HCT116 (cell line): ENCODE measurements around the gene MYO5C. TPM values are rescaled to one million over a fixed set of nuclear protein-coding genes. Genes with fewer than 3 reads are reported as not detected.

Experiments
- ATAC-seq: fragments of 200-7000 bp; cut with Tn5 transposase; 2 replicates; pipeline ENCODE4 v1.9.1; 2020; ENCODE audit warnings: mild to moderate bottlenecking, moderate library complexity
- BruUV-seq: library from RNA; stranded (reverse); fragments of 400-500 nt; replicated peaks from 2 replicates; lab custom pipeline; 2021; lab: Mats Ljungman, UMichigan
- CTCF ChIA-PET: fragments of 300-600 bp; sonication (Branson Sonifier 250); formaldehyde crosslinking; loops from one replicate; lab custom pipeline; 2021; ENCODE audit warnings: antibody characterized with exemption; lab: Charles Lee
- POLR2A ChIA-PET: fragments of 300-600, 350-600 bp; sonication (Branson Sonifier 250); formaldehyde crosslinking; loops from one replicate; lab custom pipeline; 2021; ENCODE audit warnings: antibody characterized with exemption; lab: Charles Lee
- RAD21 ChIA-PET, 2 experiments: fragments of 300-600 bp; sonication (Branson Sonifier 250); formaldehyde crosslinking; loops; one replicate each; lab custom pipeline; 2023; ENCODE audit warnings: low total read pairs in 2 of 2; ENCODE audit not compliant: uncharacterized antibody in 2 of 2, unreplicated experiment in 2 of 2, low non-redundant PET in 1 of 2; lab: Charles Lee
- DNase-seq: peaks from one replicate; pipeline ENCODE4 v3.0.0-alpha.2; 2010; ENCODE audit warnings: low read depth, low spot score
- H2AFZ ChIP-seq: fragments of 200-600 bp; shearing (Covaris generic), sonication (generic); 2 replicates; pipeline ENCODE4 v1.6.1; 2017; ENCODE audit warnings: low read depth, mixed run types, mixed read lengths, antibody characterized with exemption, low read length; ENCODE audit not compliant: poor library complexity, severe bottlenecking
- H3K27ac ChIP-seq: 2 replicates; pipeline ENCODE4 v1.5.1; 2012; ENCODE audit warnings: low read depth, low read length
- H3K27me3 ChIP-seq: fragments of 200-600 bp; sonication (generic); 2 replicates; pipeline ENCODE4 v1.6.1; 2016; ENCODE audit warnings: mixed run types, low read length, mixed read lengths; ENCODE audit not compliant: insufficient read depth
- H3K36me3 ChIP-seq, 2 experiments: fragments of 200-500 bp in 1 of 2; fragments of 200-600 bp in 1 of 2; sonication (Bioruptor generic) in 1 of 2; sonication (generic) in 1 of 2; 2 replicates each; pipeline versions ENCODE4 v1.5.1 to v1.6.1; 2014 to 2016; ENCODE audit warnings: low read length in 2 of 2, inconsistent platforms in 1 of 2, mixed read lengths in 1 of 2, mixed run types in 1 of 2; ENCODE audit not compliant: insufficient read depth in 2 of 2, control insufficient read depth in 1 of 2
- H3K4me1 ChIP-seq, 2 experiments: fragments of 200-600 bp in 1 of 2; sonication (generic) in 1 of 2; 2 replicates each; pipeline versions ENCODE4 v1.5.1 to v1.6.1; 2012 to 2017; ENCODE audit warnings: low read length in 2 of 2, inconsistent platforms in 1 of 2, mild to moderate bottlenecking in 1 of 2, mixed read lengths in 1 of 2, mixed run types in 1 of 2, moderate library complexity in 1 of 2; ENCODE audit not compliant: insufficient read depth in 2 of 2, control insufficient read depth in 1 of 2
- H3K4me2 ChIP-seq: fragments of 200-600 bp; sonication (generic); 2 replicates; pipeline ENCODE4 v1.6.1; 2017; ENCODE audit warnings: mixed run types, low read length, mixed read lengths
- H3K4me3 ChIP-seq, 2 experiments: fragments of 200-600 bp in 1 of 2; sonication (generic) in 1 of 2; replicated peaks in 1 of 2; 2 replicates each; pipeline ENCODE4 v1.5.1; 2011 to 2016; ENCODE audit warnings: low read length in 2 of 2, control low read depth in 1 of 2, low read depth in 1 of 2, mild to moderate bottlenecking in 1 of 2, mixed read lengths in 1 of 2, mixed run types in 1 of 2
- H3K79me2 ChIP-seq: fragments of 200-600 bp; sonication (generic); 2 replicates; pipeline ENCODE4 v1.6.1; 2017; ENCODE audit warnings: mild to moderate bottlenecking, mixed run types, low read length, moderate library complexity, mixed read lengths; ENCODE audit not compliant: insufficient read depth
- H3K9ac ChIP-seq: fragments of 200-600 bp; sonication (generic); 2 replicates; pipeline ENCODE4 v1.6.1; 2016; ENCODE audit warnings: low read length, mixed read lengths
- H3K9me2 ChIP-seq: fragments of 200-600 bp; sonication (generic), shearing (Covaris generic); 2 replicates; pipeline ENCODE4 v1.6.1; 2017; ENCODE audit warnings: mixed run types, mild to moderate bottlenecking, moderate library complexity; ENCODE audit not compliant: insufficient read depth
- H3K9me3 ChIP-seq, 2 experiments: fragments of 200-500 bp in 1 of 2; fragments of 200-600 bp in 1 of 2; sonication (Bioruptor generic) in 1 of 2; sonication (generic) in 1 of 2; 2 replicates each; pipeline ENCODE4 v1.6.1; 2014 to 2017; ENCODE audit warnings: low read length in 2 of 2, mixed read lengths in 2 of 2, inconsistent platforms in 1 of 2, low read depth in 1 of 2, mild to moderate bottlenecking in 1 of 2, mixed run types in 1 of 2, moderate library complexity in 1 of 2; ENCODE audit not compliant: control insufficient read depth in 1 of 2, insufficient read depth in 1 of 2
- H4K20me1 ChIP-seq: fragments of 200-600 bp; sonication (generic), shearing (Covaris generic); 2 replicates; pipeline ENCODE4 v1.6.1; 2017; ENCODE audit warnings: mixed run types, mild to moderate bottlenecking, moderate library complexity; ENCODE audit not compliant: insufficient read depth
- ATF3 ChIP-seq: IDR thresholded peaks from 2 replicates; pipeline ENCODE4 v1.6.1; 2012
- CBX3 ChIP-seq: IDR thresholded peaks from 2 replicates; pipeline ENCODE4 v1.6.1; 2012; ENCODE audit warnings: low read depth
- CEBPB ChIP-seq: IDR thresholded peaks from 2 replicates; pipeline ENCODE4 v1.6.1; 2012; ENCODE audit warnings: low read depth
- CTCF ChIP-seq, 3 experiments: fragments of 200-600 bp in 1 of 3; sonication (generic) in 1 of 3; IDR thresholded peaks in 2 of 3; conservative IDR thresholded peaks in 1 of 3; 2 replicates each; pipeline ENCODE4 v1.5.1; 2012 to 2017; ENCODE audit warnings: low read depth in 2 of 3, low read length in 2 of 3, antibody characterized with exemption in 1 of 3, borderline replicate concordance in 1 of 3, control low read depth in 1 of 3, mild to moderate bottlenecking in 1 of 3, mixed read lengths in 1 of 3, mixed run types in 1 of 3, moderate library complexity in 1 of 3; ENCODE audit not compliant: insufficient read depth in 1 of 3
- EGR1 ChIP-seq: IDR thresholded peaks from 2 replicates; pipeline ENCODE4 v1.6.1; 2012; ENCODE audit warnings: low read depth
- ELF1 ChIP-seq: IDR thresholded peaks from 2 replicates; pipeline ENCODE4 v1.6.1; 2012; ENCODE audit warnings: low read depth, borderline replicate concordance
- FOSL1 ChIP-seq: IDR thresholded peaks from 2 replicates; pipeline ENCODE4 v1.6.1; 2012; ENCODE audit warnings: low read depth
- JUND ChIP-seq: IDR thresholded peaks from 2 replicates; pipeline ENCODE4 v1.6.1; 2012
- MAX ChIP-seq: IDR thresholded peaks from 2 replicates; pipeline ENCODE4 v1.6.1; 2012
- RAD21 ChIP-seq: IDR thresholded peaks from 2 replicates; pipeline ENCODE4 v1.6.1; 2012; ENCODE audit warnings: low read depth, mild to moderate bottlenecking
- SIN3A ChIP-seq: IDR thresholded peaks from 2 replicates; pipeline ENCODE4 v1.6.1; 2012; ENCODE audit warnings: low read depth
- SP1 ChIP-seq: IDR thresholded peaks from 2 replicates; pipeline ENCODE4 v1.6.1; 2012; ENCODE audit warnings: low read depth
- SRF ChIP-seq: IDR thresholded peaks from 2 replicates; pipeline ENCODE4 v1.6.1; 2012; ENCODE audit warnings: low read depth
- YY1 ChIP-seq: IDR thresholded peaks from 2 replicates; pipeline ENCODE4 v1.6.1; 2011; ENCODE audit warnings: low read length, low read depth, moderate library complexity, mild to moderate bottlenecking; ENCODE audit not compliant: insufficient replicate concordance; ENCODE audit errors: extremely low read depth
- intact Hi-C: fragments of 100-400 bp; cut with micrococcal nuclease; formaldehyde crosslinking; loops from 2 replicates; pipeline ENCODE4 v1.10.0; 2022
- total RNA-seq: library from RNA; stranded (reverse); gene quantifications from one replicate; pipeline ENCODE4 v1.2.1, GENCODE V29; 2021; ENCODE audit not compliant: unreplicated experiment

Gene MYO5C
- total RNA-seq, 1 experiment from 2014 or later, result 34.0 TPM

- H3K4me1 ChIP-seq, result peaks cover 16 to 54% of the 10 kb centered on the region in 2 experiments
- H3K9me2 ChIP-seq, result no peaks in the 10 kb centered on the region
- POLR2A ChIA-PET, result no interaction called here
- no peak overlapping the region for H3K27ac ChIP-seq
- H3K36me3 ChIP-seq, result peaks cover 10 to 14% of the 10 kb centered on the region in 2 experiments
- CTCF ChIA-PET, result interaction anchor here (1.3 to 8.3 kb wide), 3 partner anchors 70 to 481 kb away, joined by 3 to 72 read pairs (median 3); no protein-coding TSS in a partner anchor
- no peak overlapping the region for H3K9ac ChIP-seq
- no peak for DNase-seq
- BruUV-seq, result no TSS peak
- H3K79me2 ChIP-seq, result no peaks in the 10 kb centered on the region
- TF ChIP-seq YY1 (no peak), RAD21 (peak; percentile 28; the same call in 1 of the 2 replicates)
- no peak for ATAC-seq
- RAD21 ChIA-PET, result no interaction called here
- H3K27me3 ChIP-seq, result no peaks in the 10 kb centered on the region
- no peaks in the 10 kb centered on the region for H3K9me3 ChIP-seq
- H3K4me2 ChIP-seq, result no peak overlapping the region
- intact Hi-C loops, result loop anchor here (10.0 kb wide), 1 partner anchor 310 kb away; the partner anchor contains the start of gene ARPP19
- no peak overlapping the region for H3K4me3 ChIP-seq
- H4K20me1 ChIP-seq, result no peaks in the 10 kb centered on the region
- H2AFZ ChIP-seq, result no peak overlapping the region
Observed at GRCh38 chr15:52254391-52254790, 41.2 kb downstream of the MYO5C start.

- DNase-seq, result peak; percentile 81
- Histone ChIP-seq H3K27ac (peak overlapping the region; percentile 75), H3K79me2 (no peaks in the 10 kb centered on the region), H3K27me3 (no peaks in the 10 kb centered on the region), H3K9me3 (no peaks in the 10 kb centered on the region), H3K4me2 (peak overlapping the region; percentile 58), H3K4me3 (no peak overlapping the region), H3K9ac (peak overlapping the region; percentile 14; the same call in 1 of the 2 replicates), H4K20me1 (no peaks in the 10 kb centered on the region), H3K4me1 (peaks cover 16 to 54% of the 10 kb centered on the region in 2 experiments), H2AFZ (no peak overlapping the region), H3K9me2 (no peaks in the 10 kb centered on the region), H3K36me3 (peaks cover 19 to 20% of the 10 kb centered on the region in 2 experiments)
- peak; percentile 60 for ATAC-seq
- ChIA-PET CTCF (interaction anchor here (0.9 to 8.3 kb wide), 3 partner anchors 26 to 482 kb away, joined by 3 to 72 read pairs (median 4); no protein-coding TSS in a partner anchor), RAD21 (no interaction called here), POLR2A (interaction anchor here (0.7 kb wide), 1 partner anchor 448 kb away, joined by 3 read pairs; no protein-coding TSS in a partner anchor)
- intact Hi-C loops, result loop anchor here (10.0 kb wide), 1 partner anchor 312 kb away; the partner anchor contains the start of gene ARPP19
- TF ChIP-seq ATF3 (no peak), EGR1 (no peak), SRF (peak; percentile 64), SP1 (peak; percentile 86), SIN3A (0 out of 2 replicates have a peak, but pooled peaks have one; percentile 26), FOSL1 (peak; percentile 98), CTCF (IDR thresholded peaks at IDR 0.05 in 2 of 3, conservative IDR thresholded peaks at IDR 0.05 in 1 of 3; ENCODE audit: borderline replicate concordance in 1 of 3, insufficient read depth in 1 of 3, low read depth in 2 of 3, low read length in 2 of 3) (no peak), ELF1 (no peak), JUND (peak; percentile 95), CBX3 (peak; percentile 92), MAX (peak; percentile 24; the same call in 1 of the 2 replicates), CEBPB (peak; percentile 54; the same call in 1 of the 2 replicates)
- BruUV-seq, result no TSS peak
Observed at GRCh38 chr15:52252781-52253180, 42.8 kb downstream of the MYO5C start.
